Left lung (tissue), 10 donors: Measurements from ENCODE around the gene UNC93B1. TPM values are rescaled to one million over a fixed set of nuclear protein-coding genes. Genes with fewer than 3 reads are reported as not detected.
A peak's percentile ranks its signal among the peaks of the same experiment; 100 is the strongest.

Experiments
- ATAC-seq: fragments of 200-7000 bp; cut with Tn5 transposase; one replicate; pipeline ENCODE4 v1.9.1; 2020; ENCODE audit warnings: moderate library complexity
- DNase-seq, 4 donors: peaks; one replicate each; pipeline ENCODE4 v3.0.0-alpha.2; 2013 to 2020
- H3K27ac ChIP-seq, 2 donors: fragments of 200-600 bp; sonication (generic) in 1 of 2; one replicate each; pipeline versions ENCODE4 v1.5.0 to v1.8.0; 2020 to 2021
- H3K27me3 ChIP-seq, 2 donors: fragments of 200-600 bp; sonication (generic) in 1 of 2; one replicate each; pipeline versions ENCODE4 v1.5.0 to v1.8.0; 2020 to 2021
- H3K36me3 ChIP-seq, 2 donors: fragments of 200-600 bp; sonication (generic) in 1 of 2; one replicate each; pipeline versions ENCODE4 v1.5.0 to v1.8.0; 2020 to 2021
- H3K4me1 ChIP-seq, 2 donors: fragments of 200-600 bp; one replicate each; pipeline ENCODE4 v1.8.0; 2021
- H3K4me3 ChIP-seq, 2 donors: fragments of 200-600 bp; sonication (generic) in 1 of 2; one replicate each; pipeline versions ENCODE4 v1.5.0 to v1.8.0; 2020 to 2021; ENCODE audit warnings: mild to moderate bottlenecking in 1 of 2
- H3K9me3 ChIP-seq, 2 donors: fragments of 200-600 bp; sonication (generic) in 1 of 2; one replicate each; pipeline versions ENCODE4 v1.5.0 to v1.8.0; 2020 to 2021
- CTCF ChIP-seq, 2 donors: fragments of 200-600 bp; sonication (generic) in 1 of 2; IDR thresholded peaks; one replicate each; pipeline versions ENCODE4 v1.5.0 to v1.8.0; 2021; ENCODE audit warnings: antibody characterized with exemption in 2 of 2
- intact Hi-C, 2 donors: fragments of 100-400 bp; cut with DNase I; formaldehyde crosslinking; loops; one replicate each; pipeline versions ENCODE4 v1.11.2 to v1.14.2; 2022
- polyA plus RNA-seq, 6 donors: library from polyadenylated mRNA; unstranded; fragments of 120-200 nt; gene quantifications; one replicate each; pipeline ENCODE4 v1.2.1, GENCODE V29; 2013; ENCODE audit not compliant: insufficient read length in 6 of 6
- total RNA-seq, 2 donors: library from RNA; stranded (reverse); fragmentation: NEBNext Ultra II Directional; extraction: Animal tissue kit (Norgen Biotek cat#: 25700); gene quantifications; one replicate each; pipeline ENCODE4 v1.2.1, GENCODE V29; 2021
- donor health status: DM: no; HTN: yes; CAD: no.
- donor health status: DM: no; HTN: no; CAD: no.

The UNC93B1 gene
- total and polyA plus RNA-seq, 8 donors: 15.7 to 98.9 (median 17.7) TPM

GRCh38 chr11:68014947-68015447 is 11.1 kb upstream of the UNC93B1 start:
- Histone ChIP-seq H3K9me3 (no peaks in the 10 kb centered on the region), H3K27ac (peak overlapping the region; percentile 65 to 85), H3K4me1 (peaks cover 40 to 73% of the 10 kb centered on the region in 2 donors), H3K4me3 (no peak overlapping the region), H3K36me3 (peaks cover 0 to 21% of the 10 kb centered on the region in 2 donors), H3K27me3 (no peaks in the 10 kb centered on the region)
- intact Hi-C loops: no loop called here
- no peak for TF ChIP-seq CTCF (IDR thresholded peaks at IDR 0.05)
- DNase-seq (peak in 2 of 4 donors; percentile 32 to 74), ATAC-seq (no peak)

DNA sequence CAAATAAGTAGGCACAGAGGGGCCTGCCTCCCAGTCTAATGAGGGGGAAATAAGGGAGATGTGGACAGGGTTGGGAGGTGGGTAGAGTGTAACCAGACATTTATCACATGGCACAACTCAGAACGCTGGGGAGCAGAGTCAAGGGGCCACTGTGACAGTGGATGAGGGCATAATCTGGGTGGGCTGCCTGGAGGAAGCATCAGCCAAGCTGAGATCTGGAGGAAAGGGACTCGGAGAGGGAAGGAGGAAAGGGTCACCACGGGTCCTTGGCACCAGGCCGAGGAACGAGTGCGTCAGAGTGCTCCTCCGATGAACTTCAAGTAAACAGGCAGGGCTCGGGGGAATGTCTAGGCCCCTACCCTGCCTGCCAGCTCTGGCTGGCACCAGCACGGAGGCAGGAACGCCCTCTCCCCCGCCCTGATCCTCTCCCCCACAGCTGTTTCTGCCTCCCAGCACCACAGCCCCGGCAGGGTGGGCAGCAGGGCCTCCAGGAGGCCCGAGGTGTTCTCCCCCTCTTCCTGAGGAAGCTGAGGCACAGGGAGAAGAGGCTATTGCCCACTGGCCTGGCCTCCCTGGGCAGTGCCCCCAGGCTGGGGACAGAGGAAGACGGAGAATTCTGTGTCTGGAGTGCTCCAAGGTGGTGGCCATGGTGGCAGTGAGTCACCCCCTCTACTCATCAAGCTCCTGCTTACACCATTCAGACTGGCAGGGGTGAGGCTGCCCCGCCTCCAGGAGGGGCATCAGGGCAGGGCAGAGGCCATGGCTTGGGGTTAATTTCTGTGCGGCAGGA is 10.5 kb upstream of the UNC93B1 start:
- intact Hi-C loops: no loop called here
- ATAC-seq (peak; percentile 53), DNase-seq (peak in 3 of 4 donors; percentile 87 to 91 (median 90))
- no peak for TF ChIP-seq CTCF (IDR thresholded peaks at IDR 0.05)
- peaks cover 43 to 73% of the 10 kb centered on the region in 2 donors for H3K4me1 ChIP-seq
- no peak overlapping the region for H3K4me3 ChIP-seq
- H3K27me3 ChIP-seq: no peaks in the 10 kb centered on the region
- H3K9me3 ChIP-seq: no peaks in the 10 kb centered on the region
- H3K36me3 ChIP-seq: peaks cover 0 to 15% of the 10 kb centered on the region in 2 donors
- peak overlapping the region; percentile 65 to 85 for H3K27ac ChIP-seq

- H3K27me3 ChIP-seq: no peaks in the 10 kb centered on the region
- H3K36me3 ChIP-seq: peaks cover 0 to 8% of the 10 kb centered on the region in 2 donors
- DNase-seq (peak in 2 of 4 donors; percentile 35 to 76), ATAC-seq (no peak)
- no peak for TF ChIP-seq CTCF (IDR thresholded peaks at IDR 0.05)
- peak overlapping the region; percentile 65 to 85 for H3K27ac ChIP-seq
- intact Hi-C loops: no loop called here
- no peaks in the 10 kb centered on the region for H3K9me3 ChIP-seq
- peaks cover 43 to 80% of the 10 kb centered on the region in 2 donors for H3K4me1 ChIP-seq
- H3K4me3 ChIP-seq: no peak overlapping the region
Observed at GRCh38 chr11:68013611-68014156, 9.8 kb upstream of the UNC93B1 start.

- TF ChIP-seq CTCF (IDR thresholded peaks at IDR 0.05): no peak
- no peaks in the 10 kb centered on the region for H3K27me3 ChIP-seq
- no peaks in the 10 kb centered on the region for H3K9me3 ChIP-seq
- H3K27ac ChIP-seq: peak overlapping the region; percentile 93 to 96
- intact Hi-C loops: no loop called here
- peak; percentile 42 for ATAC-seq
- DNase-seq: peak; percentile 26 to 77 (median 76)
- H3K4me1 ChIP-seq: peaks cover 43 to 87% of the 10 kb centered on the region in 2 donors
- peaks cover 0 to 6% of the 10 kb centered on the region in 2 donors for H3K36me3 ChIP-seq
- H3K4me3 ChIP-seq: no peak overlapping the region
Observed at GRCh38 chr11:68012843-68013610, 9.1 kb upstream of the UNC93B1 start.
